ENCODE results near the gene HMCN1.

GRCh38 chr1:186094172-186094571, 360.0 kb downstream of the HMCN1 start:
- TF ChIP-seq CTCF (IDR thresholded peaks at IDR 0.05) (no peak), ZFX (IDR thresholded peaks at IDR 0.05; ENCODE audit: borderline replicate concordance) (no peak)

All from 22Rv1 (cell line).